Vagina (tissue), 2 donors: Measurements from ENCODE around the gene ELMO1.

Experiments
- POLR2AphosphoS5 ChIP-seq, 2 donors: sonication (generic); formaldehyde crosslinking; IDR thresholded peaks; one replicate each; pipeline ENCODE4 v1.9.0; 2017; ENCODE audit warnings: antibody characterized with exemption in 2 of 2, mild to moderate bottlenecking in 2 of 2, low read depth in 1 of 2; ENCODE audit not compliant: insufficient read depth in 1 of 2
- TF ChIP-seq, protein P1 (sequence below), 3 experiments: fragments of 450-650 bp in 2 of 3; fragments of 200-600 bp in 1 of 3; sonication (generic) in 1 of 3; IDR thresholded peaks; one replicate each; pipeline ENCODE4 v1.5.1; 2017 to 2019; ENCODE audit warnings: antibody characterized with exemption in 3 of 3, mild to moderate bottlenecking in 2 of 3, moderate library complexity in 2 of 3

DNA sequence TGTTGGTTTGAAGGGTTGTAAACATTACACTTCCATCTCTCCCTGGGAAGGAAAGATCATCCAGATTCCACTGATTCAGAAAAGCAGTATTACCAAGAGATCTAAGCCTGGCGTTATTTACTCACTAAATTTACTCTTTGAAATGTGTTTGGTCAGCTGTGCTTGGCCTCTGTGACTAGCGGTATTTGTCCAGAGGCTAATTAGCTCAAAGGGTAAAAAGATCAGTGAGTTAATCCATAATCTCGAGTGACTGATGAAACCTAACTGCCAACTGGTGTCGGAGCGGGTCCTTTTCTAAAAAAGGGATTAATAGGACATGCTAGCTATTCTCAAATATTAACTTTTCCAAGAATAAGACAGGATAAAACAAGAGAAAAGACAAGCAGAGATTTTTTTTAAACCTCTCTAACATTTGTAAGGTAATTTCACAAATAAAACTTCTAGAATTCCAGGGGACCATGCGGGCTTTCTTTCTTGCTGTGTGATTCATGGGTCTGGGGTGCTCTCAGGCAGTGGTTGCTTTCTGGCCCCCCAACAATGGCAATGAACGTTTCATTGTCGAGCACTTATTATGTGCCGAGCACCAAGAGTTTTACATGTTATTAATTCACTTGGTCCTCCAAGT lies 477.0 kb downstream of the ELMO1 start:
- TF ChIP-seq, protein P1, sequence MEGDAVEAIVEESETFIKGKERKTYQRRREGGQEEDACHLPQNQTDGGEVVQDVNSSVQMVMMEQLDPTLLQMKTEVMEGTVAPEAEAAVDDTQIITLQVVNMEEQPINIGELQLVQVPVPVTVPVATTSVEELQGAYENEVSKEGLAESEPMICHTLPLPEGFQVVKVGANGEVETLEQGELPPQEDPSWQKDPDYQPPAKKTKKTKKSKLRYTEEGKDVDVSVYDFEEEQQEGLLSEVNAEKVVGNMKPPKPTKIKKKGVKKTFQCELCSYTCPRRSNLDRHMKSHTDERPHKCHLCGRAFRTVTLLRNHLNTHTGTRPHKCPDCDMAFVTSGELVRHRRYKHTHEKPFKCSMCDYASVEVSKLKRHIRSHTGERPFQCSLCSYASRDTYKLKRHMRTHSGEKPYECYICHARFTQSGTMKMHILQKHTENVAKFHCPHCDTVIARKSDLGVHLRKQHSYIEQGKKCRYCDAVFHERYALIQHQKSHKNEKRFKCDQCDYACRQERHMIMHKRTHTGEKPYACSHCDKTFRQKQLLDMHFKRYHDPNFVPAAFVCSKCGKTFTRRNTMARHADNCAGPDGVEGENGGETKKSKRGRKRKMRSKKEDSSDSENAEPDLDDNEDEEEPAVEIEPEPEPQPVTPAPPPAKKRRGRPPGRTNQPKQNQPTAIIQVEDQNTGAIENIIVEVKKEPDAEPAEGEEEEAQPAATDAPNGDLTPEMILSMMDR (IDR thresholded peaks at IDR 0.05), result no peak
- TF ChIP-seq POLR2AphosphoS5 (IDR thresholded peaks at IDR 0.05; ENCODE audit: insufficient read depth in 1 of 2, low read depth in 1 of 2), result no peak
